ENCODE results near the gene KCNQ4.
A peak's percentile ranks its signal among the peaks of the same experiment; 100 is the strongest.

KCNQ4 gene

GRCh38 chr1:40858856-40859416 is 75.3 kb downstream of the KCNQ4 start:
- CTCF ChIA-PET = interaction anchor here (0.6 to 1.6 kb wide), 6 partner anchors 10 to 99 kb away, joined by 3 to 8 read pairs (median 4); no protein-coding TSS in a partner anchor
- peak overlapping the region; percentile 77; the same call in 1 of the 2 replicates for H3K27ac ChIP-seq
- DNase-seq (ENCODE audit: low spot score) = no peak
- POLR2A ChIA-PET (ENCODE audit: low non-redundant PET) = no interaction called here
- TF ChIP-seq CTCF (conservative IDR thresholded peaks at IDR 0.05; ENCODE audit: low read depth) = no peak

GRCh38 chr1:40860706-40861223 is 77.2 kb downstream of the KCNQ4 start:
- DNase-seq (ENCODE audit: low spot score) = no peak
- TF ChIP-seq CTCF (conservative IDR thresholded peaks at IDR 0.05; ENCODE audit: low read depth) = no peak
- ChIA-PET POLR2A (ENCODE audit: low non-redundant PET) (interaction anchor here (0.9 to 3.3 kb wide), 6 partner anchors 16 to 170 kb away, joined by 3 to 19 read pairs (median 4); no protein-coding TSS in a partner anchor), CTCF (interaction anchor here (0.8 to 2.8 kb wide), 4 partner anchors 11 to 92 kb away, joined by 3 to 19 read pairs (median 4); no protein-coding TSS in a partner anchor)
- peak overlapping the region; percentile 77 for H3K27ac ChIP-seq

DNA sequence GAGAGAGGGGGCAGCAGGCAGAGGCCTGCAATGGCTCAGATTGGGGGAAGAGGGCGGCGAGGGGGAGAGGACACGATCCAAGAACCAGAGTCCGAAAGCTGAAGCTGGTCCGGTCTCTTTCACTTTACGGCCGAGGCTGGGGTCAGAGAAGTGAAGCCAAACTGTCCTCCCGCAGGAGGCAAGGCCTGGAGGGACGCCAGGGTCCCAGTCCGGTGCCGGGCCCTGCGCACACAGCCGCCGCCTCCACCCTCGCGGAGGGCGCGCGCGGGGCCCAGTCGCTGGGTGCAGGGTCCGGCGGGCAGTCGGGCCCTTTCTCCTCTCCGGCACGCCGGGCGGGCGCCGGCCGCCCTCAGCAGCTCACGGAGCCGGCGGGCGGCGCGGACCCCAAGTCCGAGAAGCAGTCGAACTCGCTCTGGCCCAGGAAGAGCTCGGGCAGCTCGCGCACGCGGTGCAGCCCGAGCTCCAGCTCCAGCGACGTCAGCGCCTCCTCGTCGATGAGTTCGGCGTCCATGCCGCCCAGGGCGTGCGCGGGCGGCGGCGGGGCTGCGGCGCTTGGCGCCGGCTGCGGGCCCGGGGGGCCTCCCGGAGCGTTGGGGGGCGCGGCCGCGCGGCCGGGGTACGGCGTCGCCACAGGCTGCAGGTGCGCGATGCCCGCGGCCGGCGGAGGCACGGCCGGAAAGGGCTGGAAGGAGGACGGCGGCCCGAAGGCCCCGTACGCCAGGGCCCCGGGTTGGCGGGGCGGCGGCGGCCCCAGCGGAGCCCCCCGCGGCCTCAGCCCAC is 77.8 kb downstream of the KCNQ4 start:
- peak; percentile 23 for DNase-seq (ENCODE audit: low spot score)
- TF ChIP-seq CTCF (conservative IDR thresholded peaks at IDR 0.05; ENCODE audit: low read depth) = no peak
- CTCF ChIA-PET = interaction anchor here (0.8 to 2.8 kb wide), 6 partner anchors 12 to 91 kb away, joined by 3 to 19 read pairs (median 4); no protein-coding TSS in a partner anchor
- H3K27ac ChIP-seq = peak overlapping the region; percentile 77
- POLR2A ChIA-PET (ENCODE audit: low non-redundant PET) = interaction anchor here (0.9 to 3.3 kb wide), 6 partner anchors 8 to 170 kb away, joined by 3 to 19 read pairs (median 5); no protein-coding TSS in a partner anchor

- ChIA-PET CTCF (interaction anchor here (0.7 to 2.8 kb wide), 8 partner anchors 11 to 114 kb away, joined by 3 to 19 read pairs (median 4); no protein-coding TSS in a partner anchor), POLR2A (ENCODE audit: low non-redundant PET) (interaction anchor here (0.5 to 3.3 kb wide), 12 partner anchors 9 to 241 kb away, joined by 3 to 19 read pairs (median 5); no protein-coding TSS in a partner anchor)
- H3K27ac ChIP-seq = peak within 1 kb of the TSS; percentile 77
- peak; percentile 95 for DNase-seq (ENCODE audit: low spot score)
- TF ChIP-seq CTCF (conservative IDR thresholded peaks at IDR 0.05; ENCODE audit: low read depth) = no peak; the same call in 1 of the 2 replicates
Observed at GRCh38 chr1:40862008-40862863, 78.6 kb downstream of the KCNQ4 start, which contains the start of gene CITED4. Gene CITED4, minus strand, starts transcription at chr1:40862363. Its CDS starts 236 bp downstream, at chr1:40862127.

GRCh38 chr1:40868051-40868723 is 84.6 kb downstream of the KCNQ4 start:
- ChIA-PET POLR2A (ENCODE audit: low non-redundant PET) (interaction anchor here (0.6 to 1.3 kb wide), 2 partner anchors 22 to 31 kb away, joined by 3 to 4 read pairs; no protein-coding TSS in a partner anchor), CTCF (interaction anchor here (0.9 kb wide), 1 partner anchor 81 kb away, joined by 4 read pairs; no protein-coding TSS in a partner anchor)
- DNase-seq (ENCODE audit: low spot score) = peak; percentile 60
- TF ChIP-seq CTCF (conservative IDR thresholded peaks at IDR 0.05; ENCODE audit: low read depth) = no peak
- peak overlapping the region; percentile 45; the same call in 1 of the 2 replicates for H3K27ac ChIP-seq
